HG03520 (cell line): Measurements from ENCODE around the gene DHRS7B.
"Not testable (repeated sequence)": the region's sequence is repeated elsewhere in the genome, so short reads cannot be mapped to it uniquely, and the experiment has no call there.

Experiments used
- ATAC-seq: cut with Tn5 transposase; IDR thresholded peaks from one replicate; pipeline ENCODE4 v1.9.1; 2021; ENCODE audit warnings: mild to moderate bottlenecking, moderate library complexity; ENCODE audit not compliant: unreplicated experiment

Gene DHRS7B

GRCh38 chr17:21176773-21177395, 50.1 kb downstream of the DHRS7B start:
- ATAC-seq: no peak

GRCh38 chr17:21177401-21177800, 50.6 kb downstream of the DHRS7B start:
- no peak for ATAC-seq

GRCh38 chr17:21177854-21178600, 51.3 kb downstream of the DHRS7B start:
- ATAC-seq: no peak

- no peak for ATAC-seq
Observed at GRCh38 chr17:21183468-21183867, 56.7 kb downstream of the DHRS7B start.

GRCh38 chr17:21184570-21184969, 57.8 kb downstream of the DHRS7B start:
- ATAC-seq: no peak

- ATAC-seq: no peak
Observed at GRCh38 chr17:21185061-21185460, 58.3 kb downstream of the DHRS7B start.

GRCh38 chr17:21186399-21187187, 59.8 kb downstream of the DHRS7B start:
- no peak for ATAC-seq

GRCh38 chr17:21189361-21189760, 62.6 kb downstream of the DHRS7B start:
- ATAC-seq: no peak

GRCh38 chr17:21190078-21190477, 63.3 kb downstream of the DHRS7B start:
- ATAC-seq: no peak

GRCh38 chr17:21191698-21192097, 64.9 kb downstream of the DHRS7B start:
- no peak for ATAC-seq

- not testable (repeated sequence) for ATAC-seq
Observed at GRCh38 chr17:21192414-21192813, 65.7 kb downstream of the DHRS7B start.

GRCh38 chr17:21193031-21193430, 66.3 kb downstream of the DHRS7B start:
- no peak for ATAC-seq

GRCh38 chr17:21194226-21194625, 67.5 kb downstream of the DHRS7B start:
- ATAC-seq: no peak

- no peak for ATAC-seq
Observed at GRCh38 chr17:21194703-21195102, 67.9 kb downstream of the DHRS7B start.

- ATAC-seq: no peak
Observed at GRCh38 chr17:21196126-21196525, 69.4 kb downstream of the DHRS7B start.

- no peak for ATAC-seq
Observed at GRCh38 chr17:21198411-21198810, 71.6 kb downstream of the DHRS7B start.

- no peak for ATAC-seq
Observed at GRCh38 chr17:21199311-21199710, 72.5 kb downstream of the DHRS7B start.

GRCh38 chr17:21199856-21200255, 73.1 kb downstream of the DHRS7B start:
- ATAC-seq: no peak

GRCh38 chr17:21200590-21201297, 74.0 kb downstream of the DHRS7B start:
- ATAC-seq: no peak

- no peak for ATAC-seq
Observed at GRCh38 chr17:21201298-21201595, 74.5 kb downstream of the DHRS7B start.

- no peak for ATAC-seq
Observed at GRCh38 chr17:21201874-21202273, 75.1 kb downstream of the DHRS7B start.
